Measurements from ENCODE around the gene WWOX. TPM values are rescaled to one million over a fixed set of nuclear protein-coding genes. Genes with fewer than 3 reads are reported as not detected.

Gene WWOX
- total RNA-seq, 1 donor from 2014 or later: 19.2 TPM

DNA sequence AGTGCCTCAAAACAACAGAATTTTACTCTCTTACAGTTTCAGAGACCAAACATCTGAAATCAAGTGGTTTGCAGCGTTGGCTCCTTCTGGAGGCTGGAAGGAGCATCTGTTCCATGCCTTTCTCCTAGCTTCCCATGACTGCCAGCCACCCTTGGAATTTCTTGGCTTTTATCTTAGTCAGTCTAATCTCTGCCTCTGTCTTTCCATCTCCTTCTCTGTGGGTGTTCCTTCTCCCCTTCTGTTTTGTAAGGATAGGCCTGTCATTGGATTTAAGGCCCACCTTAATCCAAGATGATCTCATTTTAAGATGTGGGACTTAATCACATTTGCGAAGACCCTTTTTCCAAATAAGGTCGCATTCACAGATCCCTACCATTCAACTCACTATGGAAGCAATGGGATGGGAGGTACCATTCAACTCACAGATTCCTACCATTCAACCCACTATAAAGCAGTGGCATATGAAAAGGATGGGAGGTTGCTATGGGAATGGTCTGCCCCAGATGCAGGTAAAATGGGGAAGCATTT, 321.8 kb downstream of the WWOX start:
- no peaks in the 10 kb centered on the region for H3K4me1 ChIP-seq
- no peak overlapping the region for H3K27ac ChIP-seq
- no peak overlapping the region for H3K4me3 ChIP-seq
- TF ChIP-seq, protein P1, sequence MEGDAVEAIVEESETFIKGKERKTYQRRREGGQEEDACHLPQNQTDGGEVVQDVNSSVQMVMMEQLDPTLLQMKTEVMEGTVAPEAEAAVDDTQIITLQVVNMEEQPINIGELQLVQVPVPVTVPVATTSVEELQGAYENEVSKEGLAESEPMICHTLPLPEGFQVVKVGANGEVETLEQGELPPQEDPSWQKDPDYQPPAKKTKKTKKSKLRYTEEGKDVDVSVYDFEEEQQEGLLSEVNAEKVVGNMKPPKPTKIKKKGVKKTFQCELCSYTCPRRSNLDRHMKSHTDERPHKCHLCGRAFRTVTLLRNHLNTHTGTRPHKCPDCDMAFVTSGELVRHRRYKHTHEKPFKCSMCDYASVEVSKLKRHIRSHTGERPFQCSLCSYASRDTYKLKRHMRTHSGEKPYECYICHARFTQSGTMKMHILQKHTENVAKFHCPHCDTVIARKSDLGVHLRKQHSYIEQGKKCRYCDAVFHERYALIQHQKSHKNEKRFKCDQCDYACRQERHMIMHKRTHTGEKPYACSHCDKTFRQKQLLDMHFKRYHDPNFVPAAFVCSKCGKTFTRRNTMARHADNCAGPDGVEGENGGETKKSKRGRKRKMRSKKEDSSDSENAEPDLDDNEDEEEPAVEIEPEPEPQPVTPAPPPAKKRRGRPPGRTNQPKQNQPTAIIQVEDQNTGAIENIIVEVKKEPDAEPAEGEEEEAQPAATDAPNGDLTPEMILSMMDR (IDR thresholded peaks at IDR 0.05): no peak
- no peak for ATAC-seq
- H3K36me3 ChIP-seq: no peaks in the 10 kb centered on the region
- H3K9me3 ChIP-seq: no peaks in the 10 kb centered on the region
- intact Hi-C loops (cut with DNase I): no loop called here
- DNase-seq: no peak
- no peaks in the 10 kb centered on the region for H3K27me3 ChIP-seq (ENCODE audit: low read depth)

DNA sequence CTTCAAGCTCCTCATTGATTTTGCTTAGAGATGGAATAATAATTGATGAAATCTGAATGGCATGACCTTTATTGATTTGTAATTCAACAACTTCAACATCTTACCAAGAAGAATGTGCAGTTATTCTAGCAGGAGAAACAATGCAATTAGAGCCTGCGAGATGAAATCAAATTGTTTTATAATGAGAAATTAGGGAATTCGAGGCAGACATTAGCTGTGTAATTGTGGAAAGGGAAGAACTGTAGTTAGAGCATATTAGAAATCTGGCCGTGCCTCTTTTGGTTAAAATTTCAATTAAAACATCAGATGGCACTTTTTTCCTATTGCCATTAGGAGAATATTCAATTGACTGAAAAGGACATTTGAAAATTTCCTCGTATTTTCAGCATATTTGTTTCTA, 325.8 kb downstream of the WWOX start:
- Histone ChIP-seq H3K4me1 (no peaks in the 10 kb centered on the region), H3K4me3 (no peak overlapping the region), H3K9me3 (no peaks in the 10 kb centered on the region), H3K36me3 (no peaks in the 10 kb centered on the region), H3K27me3 (ENCODE audit: low read depth) (no peaks in the 10 kb centered on the region), H3K27ac (no peak overlapping the region)
- no peak for ATAC-seq
- TF ChIP-seq, protein P1 (IDR thresholded peaks at IDR 0.05): no peak
- no peak for DNase-seq
- intact Hi-C loops (cut with DNase I): no loop called here

DNA sequence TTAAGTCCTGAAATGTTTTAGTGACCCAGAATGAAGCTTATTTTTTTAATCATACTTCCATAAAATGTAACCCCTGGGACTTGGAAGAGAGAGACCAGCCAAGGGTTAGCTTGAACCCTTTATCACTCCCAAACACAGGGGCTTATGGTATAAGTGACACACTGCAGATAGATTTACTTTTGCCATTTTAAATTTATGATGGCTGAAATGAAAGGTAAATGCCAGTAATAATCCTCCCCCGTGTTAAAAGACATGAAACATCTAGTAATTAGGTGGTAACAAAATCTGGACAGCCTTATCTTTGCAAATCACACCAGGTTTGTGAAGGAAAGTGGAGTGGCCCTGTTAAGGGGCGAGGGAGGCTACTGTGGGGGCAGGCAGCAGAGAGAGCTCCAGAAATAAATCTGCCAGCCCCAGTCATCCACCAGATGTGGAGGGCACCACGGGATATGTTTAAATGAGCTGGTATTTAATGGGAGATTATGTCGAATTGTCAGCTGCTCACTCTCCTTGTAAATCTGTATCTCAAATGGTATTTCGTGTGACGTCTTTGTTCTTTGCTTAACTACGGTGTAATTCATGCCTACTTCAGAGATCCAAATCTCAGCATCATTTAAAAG, 326.5 kb downstream of the WWOX start:
- no peaks in the 10 kb centered on the region for H3K27me3 ChIP-seq (ENCODE audit: low read depth)
- no peaks in the 10 kb centered on the region for H3K9me3 ChIP-seq

DNA sequence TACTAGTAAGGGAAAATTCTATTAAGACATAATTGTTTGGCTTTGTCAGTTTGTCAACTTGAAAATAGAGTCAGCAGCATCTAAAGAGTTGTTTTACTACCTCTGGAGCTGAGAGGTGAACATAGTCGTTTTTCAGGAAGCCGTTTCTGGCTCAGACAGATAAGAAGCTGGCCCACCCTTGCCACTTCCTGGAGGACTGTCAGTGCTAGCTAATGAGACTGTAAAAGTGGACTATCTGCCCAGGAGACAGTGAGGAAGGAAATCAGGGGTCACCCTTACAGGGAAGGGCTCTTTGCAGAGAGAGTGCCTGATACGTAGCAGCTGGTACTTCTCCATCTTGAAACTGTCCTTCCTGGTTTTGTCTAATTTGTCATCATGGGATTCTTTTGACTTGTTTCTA, 328.7 kb downstream of the WWOX start:
- TF ChIP-seq, protein P1 (IDR thresholded peaks at IDR 0.05): no peak
- ATAC-seq: no peak
- no peaks in the 10 kb centered on the region for H3K27me3 ChIP-seq (ENCODE audit: low read depth)
- no peaks in the 10 kb centered on the region for H3K4me1 ChIP-seq
- H3K27ac ChIP-seq: no peak overlapping the region
- DNase-seq: no peak
- H3K9me3 ChIP-seq: no peaks in the 10 kb centered on the region
- H3K36me3 ChIP-seq: no peaks in the 10 kb centered on the region
- intact Hi-C loops (cut with DNase I): no loop called here
- no peak overlapping the region for H3K4me3 ChIP-seq

More for the DNA sequence above, 326.5 kb downstream of the WWOX start:
- Histone ChIP-seq H3K27ac (no peak overlapping the region), H3K36me3 (no peaks in the 10 kb centered on the region), H3K4me3 (no peak overlapping the region), H3K4me1 (no peaks in the 10 kb centered on the region)
- TF ChIP-seq, protein P1 (IDR thresholded peaks at IDR 0.05): no peak
- DNase-seq: no peak
- ATAC-seq: no peak
- intact Hi-C loops (cut with DNase I): no loop called here

DNA sequence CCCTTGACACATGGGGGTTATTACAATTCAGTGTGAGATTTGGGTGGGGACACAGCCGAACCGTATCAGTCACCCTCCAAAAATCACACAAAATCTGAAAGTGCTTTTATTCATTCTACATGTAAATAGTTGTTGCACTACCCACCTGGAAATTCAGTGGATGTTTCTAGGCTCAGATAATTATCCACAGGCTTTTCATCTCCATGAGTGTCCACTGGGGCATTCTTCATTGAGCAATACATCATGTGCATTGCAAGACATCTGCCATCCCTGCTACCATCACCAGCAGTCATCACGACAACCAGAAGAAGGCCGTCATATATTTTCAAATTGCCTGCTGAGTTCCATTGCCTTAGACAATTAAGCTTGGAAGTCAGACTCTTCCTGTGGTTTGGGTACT, 330.8 kb downstream of the WWOX start:
- Histone ChIP-seq H3K36me3 (no peaks in the 10 kb centered on the region), H3K4me3 (no peak overlapping the region), H3K27ac (no peak overlapping the region), H3K9me3 (no peaks in the 10 kb centered on the region), H3K27me3 (ENCODE audit: low read depth) (no peaks in the 10 kb centered on the region), H3K4me1 (no peaks in the 10 kb centered on the region)
- ATAC-seq (no peak), DNase-seq (no peak)
- intact Hi-C loops (cut with DNase I): no loop called here
- TF ChIP-seq, protein P1 (IDR thresholded peaks at IDR 0.05): no peak

Data from lower lobe of right lung (tissue), 2 donors.